SH-SY5Y (cell line): ENCODE results near the gene TPX2.

Experiments used
- GATA2 ChIP-seq: IDR thresholded peaks from 2 replicates; pipeline ENCODE4 v1.6.1; 2011; ENCODE audit warnings: mild to moderate bottlenecking, low read depth, low read length
- GATA3 ChIP-seq: IDR thresholded peaks from 2 replicates; pipeline ENCODE4 v1.6.1; 2011; ENCODE audit warnings: low read depth, mild to moderate bottlenecking, low read length, moderate library complexity

Gene TPX2

DNA sequence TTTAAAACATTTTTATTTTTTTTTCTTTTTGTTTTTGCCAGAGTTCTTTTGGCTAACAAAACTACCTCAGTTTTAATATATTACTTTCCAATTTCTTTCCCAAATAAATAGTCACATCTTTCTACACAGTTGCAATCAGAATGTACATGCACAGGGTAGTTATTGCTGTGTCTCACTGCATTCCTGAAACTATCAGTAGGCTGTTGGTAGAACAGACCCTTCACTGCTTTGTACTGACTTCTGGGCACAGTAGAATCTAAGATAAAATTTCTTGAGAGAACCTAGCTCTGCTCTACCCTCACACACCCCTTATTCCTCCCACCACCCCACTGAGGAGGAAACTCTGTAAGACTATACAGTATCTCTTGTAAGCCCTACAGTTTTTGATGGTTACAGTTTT, 19.9 kb downstream of the TPX2 start:
- TF ChIP-seq GATA3 (no peak), GATA2 (no peak)

DNA sequence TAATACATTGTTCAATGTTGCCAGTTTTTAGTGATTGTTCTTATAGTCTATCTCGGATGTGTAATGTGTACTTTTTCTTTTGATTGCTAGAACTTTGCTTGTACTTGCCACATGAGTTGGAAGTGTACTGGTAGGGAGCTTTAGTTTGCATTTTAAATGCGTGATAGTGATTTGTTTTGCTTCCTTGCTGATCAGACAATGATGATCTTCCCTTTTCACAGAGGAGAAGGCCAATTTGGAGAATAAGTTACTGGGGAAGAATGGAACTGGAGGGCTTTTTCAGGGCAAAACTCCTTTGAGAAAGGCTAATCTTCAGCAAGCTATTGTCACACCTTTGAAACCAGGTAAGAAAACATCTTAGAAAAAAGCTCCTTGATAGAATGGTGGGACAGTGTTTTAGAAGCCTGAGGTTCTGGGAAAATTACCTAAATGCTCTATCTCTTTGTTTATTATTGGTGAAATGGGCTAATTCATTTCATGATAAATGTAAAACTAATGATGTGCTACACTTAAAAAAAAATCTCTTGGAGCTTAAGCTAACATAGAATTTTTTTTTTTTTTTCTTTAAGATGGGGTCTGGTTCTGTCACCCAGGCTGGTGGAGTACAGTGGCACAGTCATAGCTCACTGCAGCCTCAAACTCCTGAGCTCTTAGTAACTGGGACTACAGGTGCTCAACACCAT, 20.9 kb downstream of the TPX2 start:
- TF ChIP-seq GATA2: no peak
- TF ChIP-seq GATA3: no peak

DNA sequence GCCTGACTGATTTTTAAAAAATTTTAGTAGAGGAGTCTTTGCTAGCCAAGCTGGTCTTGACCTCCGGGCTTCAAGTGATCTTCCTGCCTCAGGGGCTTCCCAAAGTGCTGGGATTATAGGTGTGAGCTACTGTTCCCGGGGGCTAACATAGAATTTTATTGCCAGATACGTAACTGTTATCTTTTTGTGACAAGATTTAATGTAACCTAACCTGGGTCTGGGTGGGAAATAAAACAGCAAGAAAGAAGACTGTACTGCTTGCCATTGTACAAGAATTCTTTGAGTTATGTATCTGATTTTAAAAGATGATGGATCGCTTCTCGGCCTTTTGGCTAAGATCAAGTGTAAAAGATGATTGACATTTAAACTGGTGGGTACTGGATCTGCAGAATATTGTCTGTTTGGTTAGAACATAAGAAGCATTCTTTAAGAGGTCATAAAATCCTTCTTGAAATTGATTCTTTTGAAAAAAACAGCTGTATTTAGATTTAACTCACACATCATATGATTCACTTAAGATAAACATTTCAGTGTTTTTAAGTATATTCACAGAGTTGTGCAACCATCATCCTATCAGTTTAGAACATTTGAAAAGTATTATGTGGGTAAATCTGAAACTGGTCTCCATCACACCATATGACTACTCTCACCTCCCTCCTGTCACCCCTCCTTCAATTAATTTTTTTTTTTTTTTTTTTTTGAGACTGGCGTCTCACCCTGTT, 21.6 kb downstream of the TPX2 start:
- no peak for TF ChIP-seq GATA2
- no peak for TF ChIP-seq GATA3

DNA sequence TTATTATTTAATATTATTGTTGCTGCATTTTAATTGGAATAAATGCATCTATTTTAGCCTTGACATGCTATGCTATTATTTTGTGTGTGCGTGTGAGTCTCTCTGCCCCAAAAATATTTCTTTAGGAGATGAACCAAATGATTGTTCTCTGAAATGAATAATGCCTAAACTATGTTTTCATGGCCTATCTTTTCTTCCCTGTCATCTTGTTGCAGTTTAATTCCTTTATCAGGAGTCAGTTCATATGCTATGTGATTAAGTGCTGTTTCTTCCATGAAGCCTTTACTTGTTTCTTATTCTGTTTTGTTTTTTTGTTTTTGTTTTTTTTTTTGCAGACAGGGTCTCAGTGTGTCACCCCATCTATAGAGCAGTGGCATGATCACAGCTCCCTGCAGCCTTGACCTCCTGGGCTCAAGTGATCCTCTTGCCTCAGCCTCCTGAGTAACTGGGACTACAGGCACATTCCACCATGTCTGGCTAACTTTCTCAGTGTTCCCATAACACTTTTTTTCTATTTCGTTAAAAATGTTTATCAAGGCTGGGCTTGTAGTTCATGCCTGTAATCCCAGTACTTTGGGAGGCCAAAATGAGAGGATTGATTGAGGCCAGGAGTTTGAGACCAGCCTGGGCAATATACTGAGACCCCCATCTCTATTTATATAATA, 25.7 kb downstream of the TPX2 start:
- TF ChIP-seq GATA3: no peak
- TF ChIP-seq GATA2: no peak

DNA sequence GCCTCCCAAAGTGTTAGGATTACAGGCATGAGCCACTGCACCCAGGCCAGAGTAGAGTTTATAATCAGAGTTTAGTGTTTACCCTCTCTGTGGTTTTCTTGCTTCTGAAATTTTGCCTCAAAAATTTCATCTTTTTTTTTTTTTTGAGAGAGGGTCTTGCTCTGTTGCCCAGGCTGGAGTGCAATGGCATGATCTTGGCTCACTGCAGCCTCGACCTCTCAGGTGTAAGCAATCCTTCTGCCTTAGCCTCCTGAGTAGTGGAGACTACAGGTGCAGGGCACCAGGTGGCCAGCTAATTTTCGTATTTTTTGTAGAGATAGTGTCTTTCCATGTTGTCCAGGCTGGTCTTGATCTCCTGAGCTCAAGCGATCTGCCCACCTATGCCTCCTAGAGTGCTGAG, 28.7 kb downstream of the TPX2 start:
- no peak for TF ChIP-seq GATA2
- no peak for TF ChIP-seq GATA3

DNA sequence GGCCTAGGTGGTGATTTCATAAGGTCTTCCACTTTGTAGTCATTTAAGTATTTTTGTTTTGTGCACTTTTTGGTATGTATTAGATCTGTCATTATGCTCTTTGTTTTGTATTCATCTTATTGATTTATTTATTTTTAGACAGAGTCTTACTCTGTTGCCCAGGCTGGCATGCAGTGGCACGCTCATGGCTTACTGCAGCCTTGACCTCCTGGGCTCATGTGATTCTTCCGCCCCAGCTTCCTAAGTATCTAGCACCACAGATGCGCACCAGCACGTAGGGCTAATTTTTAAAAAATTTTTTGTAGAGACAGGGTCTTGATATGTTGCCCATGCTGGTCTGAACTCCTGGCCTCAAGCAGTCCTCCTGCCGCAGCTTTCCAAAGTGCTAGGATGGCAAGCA, 30.6 kb downstream of the TPX2 start:
- TF ChIP-seq GATA3 (no peak), GATA2 (no peak)

DNA sequence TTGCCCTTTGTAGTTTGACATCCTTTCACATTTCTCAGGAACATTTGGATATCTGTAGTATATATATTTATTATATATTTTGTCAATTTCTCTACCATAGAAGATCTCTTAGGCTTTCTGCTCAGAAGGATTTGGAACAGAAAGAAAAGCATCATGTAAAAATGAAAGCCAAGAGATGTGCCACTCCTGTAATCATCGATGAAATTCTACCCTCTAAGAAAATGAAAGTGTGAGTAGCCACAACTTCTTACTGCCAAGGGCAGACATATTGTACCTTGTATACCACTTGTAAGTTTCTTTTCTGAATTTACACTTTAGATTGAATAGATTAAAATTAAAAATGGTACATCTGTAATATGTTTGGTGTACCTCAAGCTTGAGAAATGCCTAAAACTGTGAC, 31.2 kb downstream of the TPX2 start:
- TF ChIP-seq GATA3 (no peak), GATA2 (no peak)

DNA sequence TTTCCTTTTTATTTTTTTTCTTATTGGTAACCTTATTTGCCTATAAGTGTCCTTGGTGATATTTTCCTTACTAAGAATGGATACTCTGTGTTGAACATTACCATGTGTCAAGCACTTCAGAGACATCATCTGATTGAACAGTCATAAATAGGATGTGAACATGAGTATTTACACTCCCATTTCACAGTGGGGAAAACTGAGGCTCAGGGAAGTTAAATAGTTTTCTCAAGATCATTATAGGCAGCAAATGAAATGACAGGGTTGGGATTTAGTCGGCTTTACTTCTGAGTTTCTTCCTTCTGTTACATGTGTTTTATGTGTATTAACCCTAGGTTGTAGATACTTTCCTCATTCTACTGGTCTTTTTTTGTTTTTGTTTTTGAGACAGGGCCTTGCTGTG, 35.3 kb downstream of the TPX2 start:
- no peak for TF ChIP-seq GATA3
- TF ChIP-seq GATA2: no peak

DNA sequence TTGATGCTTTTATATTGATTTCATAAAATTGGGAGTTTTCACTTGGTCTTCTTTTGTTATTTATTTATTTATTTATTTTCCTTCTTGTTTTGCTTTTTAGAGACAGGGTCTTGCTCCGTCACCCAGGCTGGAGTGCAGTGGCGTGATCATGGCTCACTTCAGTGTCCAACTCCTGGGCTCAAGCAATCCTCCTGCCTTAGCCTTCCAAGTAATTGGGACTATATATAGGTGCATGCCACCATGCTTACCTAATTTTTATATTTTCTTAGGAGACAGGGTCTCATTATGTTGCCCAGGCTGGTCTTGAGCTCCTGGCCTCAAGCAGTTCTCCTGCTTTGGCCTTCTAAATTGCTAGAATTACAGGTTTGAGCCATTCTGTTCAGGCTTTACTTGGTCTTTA, 41.7 kb downstream of the TPX2 start:
- no peak for TF ChIP-seq GATA3
- TF ChIP-seq GATA2: no peak

DNA sequence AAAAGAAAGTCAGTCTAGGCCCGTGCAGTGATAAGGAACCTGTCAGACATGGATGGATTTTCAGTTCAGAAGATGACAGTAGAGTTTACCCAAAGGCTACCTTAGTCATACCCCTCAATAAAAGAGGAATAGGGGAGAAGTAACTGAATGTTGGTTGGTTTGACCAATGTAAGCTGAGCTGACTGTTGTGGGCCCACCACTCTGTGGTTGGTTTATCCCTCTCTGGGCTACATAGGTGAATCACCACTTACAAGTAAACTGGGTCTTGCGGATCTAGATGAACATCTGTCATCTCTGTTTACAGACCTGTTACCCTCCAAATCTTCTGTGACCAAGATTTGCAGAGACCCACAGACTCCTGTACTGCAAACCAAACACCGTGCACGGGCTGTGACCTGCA, 42.9 kb downstream of the TPX2 start:
- no peak for TF ChIP-seq GATA3
- TF ChIP-seq GATA2: no peak

DNA sequence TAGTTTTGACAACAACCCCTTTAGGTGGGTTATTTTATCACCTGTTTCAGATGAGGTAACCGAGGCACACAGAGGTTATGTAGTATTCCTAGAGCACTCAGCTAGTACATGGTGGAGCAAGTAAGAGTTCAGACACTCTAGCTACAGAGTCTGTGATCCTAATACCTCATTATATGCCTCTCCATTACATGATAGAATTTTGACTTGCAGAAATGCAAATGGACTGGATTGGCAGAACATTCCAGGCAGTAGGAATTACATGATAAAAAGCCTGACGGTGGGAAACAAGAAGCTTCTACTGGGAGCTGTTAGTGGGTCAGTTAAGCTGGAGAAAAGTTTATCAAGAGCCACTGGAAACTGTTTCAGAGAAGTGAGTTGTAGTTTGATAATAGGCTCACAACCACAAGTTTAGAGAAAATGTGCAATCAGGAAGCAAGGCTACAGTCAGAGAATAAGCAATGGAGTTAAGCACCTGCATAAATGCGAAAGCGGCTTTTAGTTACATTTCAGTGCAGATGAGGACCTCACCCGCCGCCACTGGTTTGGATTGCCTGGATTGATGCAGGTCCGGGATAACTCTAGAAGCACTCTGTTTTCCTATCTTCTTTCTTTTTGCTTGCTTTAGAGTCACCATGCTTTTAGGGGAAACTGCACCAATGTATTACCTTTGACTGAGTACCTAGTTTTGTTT, 45.4 kb downstream of the TPX2 start:
- TF ChIP-seq GATA2 (no peak), GATA3 (no peak)

DNA sequence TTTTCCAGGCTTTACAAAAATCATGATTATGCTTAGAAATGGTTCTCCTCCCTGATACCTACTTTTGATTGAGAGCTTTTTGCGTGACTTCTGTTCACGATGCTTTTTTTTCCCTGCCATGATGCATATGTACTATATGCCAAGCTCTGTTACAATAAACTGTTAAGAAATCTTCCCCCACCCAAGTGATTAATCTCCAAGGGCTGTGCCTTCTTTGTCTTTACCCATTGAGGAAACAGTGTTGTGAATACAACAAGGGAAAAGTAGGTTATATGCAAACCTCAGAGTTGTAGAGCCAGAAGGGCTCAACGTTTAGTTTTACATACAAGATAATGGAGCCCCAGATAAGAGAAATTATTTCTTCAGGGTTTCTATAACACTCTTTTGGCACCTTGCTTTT, 46.0 kb downstream of the TPX2 start:
- TF ChIP-seq GATA2 (no peak), GATA3 (no peak)

DNA sequence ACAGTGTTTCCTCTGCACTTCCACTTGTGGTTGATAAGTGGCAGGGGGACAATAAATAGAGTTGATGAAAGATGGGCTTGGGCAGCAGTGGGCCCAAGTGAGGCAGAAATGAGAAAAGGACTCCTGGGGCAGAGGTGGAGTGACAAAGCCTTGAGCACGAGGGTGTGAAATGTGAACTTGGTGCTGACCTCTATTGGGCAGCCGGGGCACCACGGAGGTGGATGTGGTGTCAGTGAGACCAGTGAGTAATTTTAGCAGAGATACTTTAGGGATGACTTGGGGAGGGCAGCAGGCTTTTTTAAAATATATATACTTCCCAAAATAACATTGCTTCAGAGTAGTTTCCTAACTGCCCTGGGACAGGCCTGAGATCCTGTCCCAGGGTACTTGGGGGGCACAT, 49.5 kb downstream of the TPX2 start:
- no peak for TF ChIP-seq GATA2
- TF ChIP-seq GATA3: no peak

DNA sequence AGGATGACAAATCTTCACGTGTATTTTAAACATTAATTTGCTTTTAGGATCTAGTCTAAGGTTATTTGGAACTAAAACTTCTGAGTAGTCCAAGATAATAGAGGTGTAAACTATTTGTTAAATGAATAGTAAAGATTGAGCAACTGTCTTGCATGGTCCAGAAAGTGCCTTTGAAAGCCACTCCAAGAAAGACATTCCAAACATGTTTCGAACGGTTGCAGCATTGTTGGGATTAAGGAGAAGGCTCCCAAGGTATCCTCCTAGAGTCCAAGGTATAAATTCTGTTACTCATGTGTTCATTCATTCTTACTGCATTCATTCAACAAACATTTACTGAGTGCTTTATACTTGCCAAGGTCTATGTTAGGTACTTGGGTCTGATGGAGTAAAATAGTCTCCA, 51.3 kb downstream of the TPX2 start:
- no peak for TF ChIP-seq GATA3
- TF ChIP-seq GATA2: no peak
